ENCODE data around the gene NELL1.

The NELL1 gene

DNA sequence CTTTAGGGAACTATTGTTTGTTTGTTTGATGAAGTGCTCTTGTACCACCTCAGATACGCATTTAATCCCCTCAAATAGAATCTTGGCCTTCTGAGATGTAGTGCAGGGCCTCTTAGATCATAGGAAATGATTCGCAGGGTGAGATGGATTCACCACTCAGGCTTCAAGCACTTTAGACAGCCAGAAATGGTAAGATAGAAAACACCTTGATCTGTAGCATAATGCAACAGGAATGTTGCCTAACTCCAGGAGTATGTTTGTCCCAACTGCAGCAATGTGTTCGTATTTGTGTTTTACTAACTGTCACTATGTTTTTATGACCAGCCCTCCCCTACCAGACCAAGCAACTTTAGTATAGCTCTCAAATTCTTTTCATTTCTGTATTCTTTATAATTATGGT lies 761.2 kb downstream of the NELL1 start:
- no peaks in the 10 kb centered on the region for H3K9me3 ChIP-seq
- intact Hi-C loops (cut with DNase I; ENCODE audit: low total_unique reads) = no loop called here
- H3K4me1 ChIP-seq = no peaks in the 10 kb centered on the region
- H3K27me3 ChIP-seq = no peaks in the 10 kb centered on the region
- H3K27ac ChIP-seq = no peak overlapping the region
- TF ChIP-seq, protein P1, sequence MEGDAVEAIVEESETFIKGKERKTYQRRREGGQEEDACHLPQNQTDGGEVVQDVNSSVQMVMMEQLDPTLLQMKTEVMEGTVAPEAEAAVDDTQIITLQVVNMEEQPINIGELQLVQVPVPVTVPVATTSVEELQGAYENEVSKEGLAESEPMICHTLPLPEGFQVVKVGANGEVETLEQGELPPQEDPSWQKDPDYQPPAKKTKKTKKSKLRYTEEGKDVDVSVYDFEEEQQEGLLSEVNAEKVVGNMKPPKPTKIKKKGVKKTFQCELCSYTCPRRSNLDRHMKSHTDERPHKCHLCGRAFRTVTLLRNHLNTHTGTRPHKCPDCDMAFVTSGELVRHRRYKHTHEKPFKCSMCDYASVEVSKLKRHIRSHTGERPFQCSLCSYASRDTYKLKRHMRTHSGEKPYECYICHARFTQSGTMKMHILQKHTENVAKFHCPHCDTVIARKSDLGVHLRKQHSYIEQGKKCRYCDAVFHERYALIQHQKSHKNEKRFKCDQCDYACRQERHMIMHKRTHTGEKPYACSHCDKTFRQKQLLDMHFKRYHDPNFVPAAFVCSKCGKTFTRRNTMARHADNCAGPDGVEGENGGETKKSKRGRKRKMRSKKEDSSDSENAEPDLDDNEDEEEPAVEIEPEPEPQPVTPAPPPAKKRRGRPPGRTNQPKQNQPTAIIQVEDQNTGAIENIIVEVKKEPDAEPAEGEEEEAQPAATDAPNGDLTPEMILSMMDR (IDR thresholded peaks at IDR 0.05) = no peak
- H3K36me3 ChIP-seq = no peaks in the 10 kb centered on the region
- DNase-seq = no peak
- H3K4me3 ChIP-seq = no peak overlapping the region

DNA sequence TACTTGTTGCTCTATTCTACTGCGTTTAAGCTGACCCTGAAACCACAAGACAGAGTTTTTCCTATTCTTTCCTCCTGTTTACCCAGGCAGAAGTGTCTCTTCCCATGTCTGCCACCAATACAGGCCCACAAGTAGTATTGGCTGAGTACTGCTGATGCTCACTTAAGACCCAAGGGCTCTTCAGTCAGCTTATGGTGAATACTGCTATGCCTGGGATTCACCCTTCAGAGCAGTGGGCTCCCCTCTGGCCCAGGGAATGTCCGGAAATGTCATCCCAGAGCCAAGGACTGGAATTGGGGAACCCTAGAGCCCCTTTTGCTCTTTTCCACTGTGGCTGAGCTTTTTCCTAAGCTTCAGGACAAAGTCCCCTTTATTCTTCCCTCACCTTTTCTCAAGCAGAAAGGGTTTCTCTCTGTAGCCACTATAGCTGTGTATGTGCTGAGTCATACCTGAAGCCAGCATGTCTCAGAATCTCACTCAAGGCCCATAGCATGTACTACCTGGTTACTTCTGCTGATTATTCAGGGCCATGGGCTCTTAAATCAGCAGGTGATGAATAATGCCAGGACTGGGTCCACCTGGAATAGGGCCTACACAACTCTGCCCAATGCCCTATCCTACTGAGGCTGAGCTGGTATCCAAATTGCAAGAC lies 777.7 kb downstream of the NELL1 start:
- DNase-seq = no peak
- Histone ChIP-seq H3K27ac (no peak overlapping the region), H3K9me3 (peaks cover 0 to 8% (median 0%) of the 10 kb centered on the region in 3 donors), H3K4me3 (no peak overlapping the region), H3K4me1 (no peaks in the 10 kb centered on the region), H3K36me3 (no peaks in the 10 kb centered on the region), H3K27me3 (no peaks in the 10 kb centered on the region)
- TF ChIP-seq, protein P1 (IDR thresholded peaks at IDR 0.05) = no peak
- intact Hi-C loops (cut with DNase I; ENCODE audit: low total_unique reads) = no loop called here

DNA sequence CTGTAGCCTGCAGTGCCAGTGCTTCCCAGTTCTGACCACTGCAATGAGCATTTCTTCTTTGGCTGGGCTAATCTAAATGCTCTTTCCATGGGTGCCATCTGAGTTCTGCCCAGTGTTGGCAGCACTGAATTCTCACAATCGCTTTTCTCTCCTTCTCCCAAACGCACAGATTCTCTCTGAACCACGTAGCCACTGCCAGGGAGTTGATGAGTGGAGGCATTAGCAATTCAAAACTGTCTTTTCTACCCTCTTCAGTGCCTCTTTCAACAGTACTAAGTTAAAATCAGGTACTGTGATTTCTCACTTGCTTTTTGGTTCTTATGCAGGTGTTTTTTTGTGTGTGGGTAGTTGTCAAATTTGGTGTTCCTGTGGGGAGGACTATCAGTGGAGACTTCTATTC lies 778.5 kb downstream of the NELL1 start:
- DNase-seq = no peak
- TF ChIP-seq, protein P1 (IDR thresholded peaks at IDR 0.05) = no peak
- no peaks in the 10 kb centered on the region for H3K27me3 ChIP-seq
- no peak overlapping the region for H3K27ac ChIP-seq
- intact Hi-C loops (cut with DNase I; ENCODE audit: low total_unique reads) = no loop called here
- no peaks in the 10 kb centered on the region for H3K36me3 ChIP-seq
- H3K4me3 ChIP-seq = no peak overlapping the region
- H3K4me1 ChIP-seq = no peaks in the 10 kb centered on the region
- peaks cover 0 to 8% (median 0%) of the 10 kb centered on the region in 3 donors for H3K9me3 ChIP-seq

DNA sequence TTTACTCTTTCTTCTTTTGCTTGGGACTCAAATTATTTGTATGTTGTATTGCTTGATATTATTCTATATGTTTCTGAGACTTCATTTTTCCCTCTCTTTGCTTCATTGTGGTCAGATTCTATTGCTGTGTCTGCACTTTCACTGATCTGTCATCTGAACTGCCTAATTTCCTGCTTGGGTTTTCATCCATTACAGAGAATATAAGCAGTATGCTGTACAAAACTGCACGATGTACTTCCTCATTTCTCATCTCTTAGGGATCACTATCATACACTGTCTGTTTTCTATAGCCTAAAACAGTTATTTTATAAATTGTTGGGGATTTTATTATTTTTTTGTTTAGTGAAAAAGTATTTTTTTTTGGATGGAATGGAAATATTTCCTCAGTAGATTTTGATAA lies 786.8 kb downstream of the NELL1 start:
- no peaks in the 10 kb centered on the region for H3K27me3 ChIP-seq
- H3K9me3 ChIP-seq = no peaks in the 10 kb centered on the region
- no peak overlapping the region for H3K27ac ChIP-seq
- H3K36me3 ChIP-seq = no peaks in the 10 kb centered on the region
- no peaks in the 10 kb centered on the region for H3K4me1 ChIP-seq
- intact Hi-C loops (cut with DNase I; ENCODE audit: low total_unique reads) = no loop called here
- no peak overlapping the region for H3K4me3 ChIP-seq
- TF ChIP-seq, protein P1 (IDR thresholded peaks at IDR 0.05) = no peak
- DNase-seq = no peak

DNA sequence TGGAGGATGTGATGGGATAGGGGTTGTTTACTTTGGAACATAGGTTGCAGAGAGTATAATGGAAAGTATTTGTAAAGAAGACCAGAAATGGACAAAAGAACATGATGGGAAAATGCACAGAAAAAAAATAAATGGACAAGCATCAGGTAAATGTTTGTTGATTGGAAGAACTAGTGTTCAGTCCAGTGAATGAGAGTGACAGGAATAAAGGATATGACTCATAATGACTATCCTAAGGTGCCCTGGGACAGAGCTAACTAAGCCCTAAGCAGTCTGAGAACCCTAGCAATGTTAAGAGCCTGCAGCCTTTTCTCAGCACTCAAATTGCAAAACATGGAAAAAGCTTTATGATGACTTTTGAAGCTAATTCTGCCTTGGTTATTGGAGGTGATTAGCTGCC lies 790.7 kb downstream of the NELL1 start:
- Histone ChIP-seq H3K27me3 (no peaks in the 10 kb centered on the region), H3K9me3 (no peaks in the 10 kb centered on the region), H3K27ac (no peak overlapping the region), H3K4me3 (no peak overlapping the region), H3K36me3 (no peaks in the 10 kb centered on the region), H3K4me1 (no peaks in the 10 kb centered on the region)
- no peak for DNase-seq
- TF ChIP-seq, protein P1 (IDR thresholded peaks at IDR 0.05) = no peak
- intact Hi-C loops (cut with DNase I; ENCODE audit: low total_unique reads) = no loop called here

DNA sequence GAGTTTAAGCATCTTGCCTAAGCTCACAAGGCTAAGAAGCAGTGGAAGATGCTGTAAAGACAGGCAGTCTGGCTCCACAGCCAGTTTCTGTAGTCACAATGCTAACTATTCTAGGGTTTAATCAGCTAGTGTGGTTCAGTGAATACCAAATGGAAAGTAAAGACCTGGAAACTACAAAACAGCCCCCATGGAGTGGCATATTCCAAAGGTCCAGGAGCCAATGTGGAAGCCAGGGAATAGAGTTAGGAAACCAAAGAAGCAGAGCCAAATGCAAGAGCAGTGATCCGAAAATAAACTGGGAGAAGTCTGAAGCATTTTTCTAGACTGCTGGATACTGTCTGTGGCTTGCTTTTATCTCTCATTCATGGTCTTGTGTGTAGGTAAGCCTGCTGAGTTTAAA lies 792.3 kb downstream of the NELL1 start:
- Histone ChIP-seq H3K27ac (no peak overlapping the region), H3K27me3 (no peaks in the 10 kb centered on the region), H3K4me1 (no peaks in the 10 kb centered on the region), H3K4me3 (no peak overlapping the region), H3K36me3 (no peaks in the 10 kb centered on the region), H3K9me3 (no peaks in the 10 kb centered on the region)
- intact Hi-C loops (cut with DNase I; ENCODE audit: low total_unique reads) = no loop called here
- no peak for DNase-seq
- TF ChIP-seq, protein P1 (IDR thresholded peaks at IDR 0.05) = no peak

All from tibial artery (tissue), 4 donors.